ENCODE measurements around the gene FITM1.
A peak's percentile ranks its signal among the peaks of the same experiment; 100 is the strongest.

FITM1 gene

DNA sequence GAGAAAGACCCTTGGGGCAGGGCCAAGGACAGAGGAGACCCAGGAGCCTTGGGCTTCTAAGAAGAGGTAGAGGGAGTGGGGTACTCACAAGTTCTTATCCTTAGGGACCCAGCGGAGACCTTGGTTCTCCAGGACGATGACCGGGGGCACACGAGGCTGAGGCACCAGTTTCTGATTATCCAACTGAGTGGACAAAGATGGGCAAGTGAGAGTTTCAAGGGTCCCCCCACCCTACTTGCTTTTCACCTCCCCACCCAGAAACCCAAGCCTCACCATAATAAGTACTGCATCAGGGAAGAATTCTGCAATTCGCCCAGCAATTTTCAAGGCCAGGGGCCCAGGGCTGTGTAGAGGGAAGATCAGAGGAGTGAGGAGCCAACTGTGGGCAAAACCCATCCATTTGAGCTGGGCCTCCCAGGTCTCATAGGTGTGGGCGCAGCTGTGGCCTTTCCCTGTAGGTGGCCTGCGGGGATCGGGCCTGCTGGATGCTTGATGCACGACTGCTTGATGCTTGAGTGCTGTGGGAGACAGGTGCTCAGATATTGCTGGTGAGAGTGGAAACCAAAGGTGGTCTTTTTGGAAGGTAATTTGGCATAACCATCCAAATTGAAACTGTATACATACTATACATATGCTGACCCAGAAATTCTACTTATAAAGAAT is 8.9 kb downstream of the FITM1 start:
- DNase-seq (ENCODE audit: low read depth, low spot score) = no peak

DNA sequence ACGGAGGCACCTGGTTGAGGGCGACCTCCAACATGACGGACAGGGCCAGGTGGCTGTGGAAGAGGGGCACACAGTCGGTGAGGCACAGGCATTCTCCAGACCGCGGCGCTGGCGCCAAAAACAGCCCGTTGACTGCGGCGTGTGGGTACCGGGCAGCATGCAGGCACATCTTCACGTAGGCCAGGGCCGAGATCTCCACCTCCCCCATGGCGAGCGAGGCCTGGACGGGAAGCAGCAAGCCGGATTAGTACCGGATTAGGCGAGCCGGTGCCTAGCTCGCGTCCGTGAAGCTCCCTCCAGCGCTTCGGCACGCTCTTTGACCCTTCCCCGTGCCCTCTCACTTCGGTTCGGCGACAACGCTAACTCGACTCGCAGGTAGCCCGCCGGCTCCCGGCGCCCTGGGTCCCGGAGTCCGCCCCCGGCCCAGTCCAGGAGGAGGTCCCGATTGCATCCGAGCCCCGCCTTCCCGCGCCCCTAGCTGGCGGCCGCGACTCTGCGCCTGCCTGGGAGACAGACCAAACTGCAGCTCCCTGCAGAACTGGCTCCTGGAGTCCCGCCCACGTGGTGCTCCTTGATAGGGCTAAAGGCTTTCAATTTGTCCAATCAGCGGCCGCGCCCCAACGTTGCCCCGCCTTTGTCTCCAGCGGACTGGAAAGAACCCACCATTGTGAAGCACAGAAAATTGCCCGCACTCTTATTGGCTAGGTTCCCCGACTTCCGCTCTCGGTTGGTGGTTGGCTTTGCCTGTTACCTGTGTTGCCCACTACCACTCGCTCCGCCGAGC is 10.8 kb downstream of the FITM1 start, which contains the start of gene EMC9:
Gene EMC9, minus strand, starts transcription at position 495 of the 784 bp plus-strand sequence. Its CDS starts 287 bp downstream, at position 208.
- DNase-seq (ENCODE audit: low read depth, low spot score) = peak; percentile 100

DNA sequence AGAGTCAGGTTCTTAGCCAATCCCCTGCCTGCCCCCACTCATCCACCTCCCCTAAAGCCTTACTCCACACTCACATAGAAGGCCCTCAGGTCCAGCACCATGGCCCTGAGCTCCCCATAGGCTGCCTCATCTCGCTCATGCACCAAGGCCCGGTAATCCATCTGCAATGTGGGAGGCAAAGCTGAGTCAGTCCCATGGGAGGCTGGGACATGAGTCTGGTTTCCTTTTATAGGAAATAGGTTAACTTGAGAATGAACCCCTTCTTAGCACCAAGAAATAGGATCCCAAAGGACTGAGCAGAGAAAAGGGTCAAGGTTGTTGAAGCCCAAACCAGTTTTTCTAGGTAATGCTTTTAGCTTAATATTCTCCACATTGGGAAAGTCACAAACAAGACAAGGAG is 13.1 kb downstream of the FITM1 start:
- no peak for DNase-seq (ENCODE audit: low read depth, low spot score)

DNA sequence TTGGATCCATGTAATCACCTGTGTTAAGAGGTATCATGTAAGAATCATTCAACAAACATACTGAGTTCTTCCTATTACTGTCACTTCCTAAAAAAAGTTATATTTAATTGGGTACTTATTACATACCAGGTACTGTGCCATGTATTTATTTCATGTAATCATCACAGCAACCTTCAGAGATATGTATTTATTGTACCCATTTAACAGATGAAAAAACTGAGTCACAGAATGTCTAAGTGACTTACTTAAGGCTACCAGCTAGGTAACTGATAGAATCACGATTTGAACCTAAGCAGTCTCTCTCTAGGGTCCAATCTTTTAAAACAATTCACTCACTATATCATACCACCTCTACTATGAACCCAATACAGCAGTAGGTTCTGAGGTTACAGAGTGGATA is 14.0 kb downstream of the FITM1 start:
- DNase-seq (ENCODE audit: low read depth, low spot score) = no peak

DNA sequence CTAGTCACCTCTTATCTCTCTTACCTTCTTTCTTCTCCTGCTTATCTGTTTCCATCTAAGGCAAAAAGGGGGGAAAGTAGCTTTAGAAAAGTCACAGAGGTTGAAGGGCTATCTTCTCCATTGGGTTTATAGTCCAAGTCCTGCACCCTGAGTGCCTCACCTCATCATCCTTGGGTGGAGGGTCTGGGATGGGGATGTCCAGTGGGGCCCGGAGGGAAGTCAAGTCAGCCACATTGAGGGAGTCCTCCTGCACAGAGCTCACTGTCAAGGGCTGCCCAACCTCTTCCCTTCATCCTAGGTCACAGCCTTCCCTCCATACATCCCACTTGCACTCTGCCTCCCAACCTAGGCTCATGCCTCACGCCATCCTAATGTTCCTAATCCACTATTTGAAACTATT is 14.8 kb downstream of the FITM1 start:
- no peak for DNase-seq (ENCODE audit: low read depth, low spot score)

DNA sequence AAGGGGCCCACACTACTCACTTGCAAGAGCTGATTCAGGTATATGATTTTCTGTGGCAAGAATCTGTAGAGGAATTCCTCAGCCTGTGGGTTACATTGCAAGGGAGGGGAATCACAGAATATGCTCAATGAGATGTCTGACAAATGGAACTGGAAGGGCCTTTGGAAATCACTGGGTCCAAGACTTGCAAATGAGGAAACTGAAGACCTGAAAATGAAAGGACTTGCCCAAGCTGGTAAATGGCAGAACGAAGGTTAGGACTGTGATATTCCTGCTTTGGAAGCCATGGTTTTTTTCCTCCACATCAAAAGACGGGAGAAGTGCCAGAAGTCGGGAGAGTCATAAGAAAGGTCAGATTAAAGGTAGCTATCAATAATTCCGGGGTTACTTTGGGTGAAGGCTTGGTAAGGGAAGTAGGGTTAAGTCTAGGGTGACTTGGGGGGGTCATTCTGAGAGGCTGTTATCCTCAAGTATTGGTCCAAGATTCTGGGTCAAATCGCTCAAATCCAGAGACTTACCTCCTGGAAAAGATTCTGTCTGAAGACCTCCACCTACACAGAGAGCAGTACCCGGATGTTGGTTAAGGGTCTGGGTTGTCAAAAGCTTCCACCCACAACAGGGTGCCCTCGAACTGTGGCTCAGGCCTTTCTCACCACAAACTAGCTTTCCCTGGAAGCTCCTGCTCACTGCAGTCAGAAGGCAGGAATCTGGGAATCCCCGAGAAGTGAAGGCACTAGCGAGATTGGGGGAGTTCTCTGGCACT is 15.4 kb downstream of the FITM1 start:
- peak; percentile 68 for DNase-seq (ENCODE audit: low read depth, low spot score)

DNA sequence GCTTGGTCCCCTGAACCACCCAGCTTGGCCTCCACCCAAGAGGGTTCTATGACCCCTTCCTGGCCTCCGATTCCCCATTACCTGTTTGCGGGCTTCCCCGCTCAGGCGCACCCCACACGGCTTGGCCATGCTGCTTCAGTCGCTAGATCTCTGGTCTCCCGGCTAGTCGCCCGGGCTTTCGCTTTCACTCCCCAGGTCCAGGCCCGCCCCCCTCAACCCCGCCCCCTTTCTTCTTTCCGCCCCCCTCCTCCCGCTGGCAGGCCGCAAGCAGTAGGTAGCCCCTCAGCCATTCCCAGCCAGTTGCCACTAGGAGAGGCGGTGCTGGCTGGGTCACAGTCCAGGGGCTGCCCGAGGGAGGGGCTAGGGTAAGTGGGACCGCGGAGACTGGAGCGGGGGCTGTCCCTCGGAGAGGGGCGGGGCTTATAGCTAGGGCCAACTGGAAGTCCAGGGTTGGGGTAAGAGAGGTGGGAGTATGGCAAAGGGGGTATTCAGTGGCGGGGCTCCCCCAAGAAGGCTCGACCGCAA is 16.1 kb downstream of the FITM1 start, which contains the start of gene PSME2:
Gene PSME2, minus strand, starts transcription at position 158 of the 525 bp plus-strand sequence. Its CDS starts 29 bp downstream, at position 129.
- DNase-seq (ENCODE audit: low read depth, low spot score) = peak; percentile 98

DNA sequence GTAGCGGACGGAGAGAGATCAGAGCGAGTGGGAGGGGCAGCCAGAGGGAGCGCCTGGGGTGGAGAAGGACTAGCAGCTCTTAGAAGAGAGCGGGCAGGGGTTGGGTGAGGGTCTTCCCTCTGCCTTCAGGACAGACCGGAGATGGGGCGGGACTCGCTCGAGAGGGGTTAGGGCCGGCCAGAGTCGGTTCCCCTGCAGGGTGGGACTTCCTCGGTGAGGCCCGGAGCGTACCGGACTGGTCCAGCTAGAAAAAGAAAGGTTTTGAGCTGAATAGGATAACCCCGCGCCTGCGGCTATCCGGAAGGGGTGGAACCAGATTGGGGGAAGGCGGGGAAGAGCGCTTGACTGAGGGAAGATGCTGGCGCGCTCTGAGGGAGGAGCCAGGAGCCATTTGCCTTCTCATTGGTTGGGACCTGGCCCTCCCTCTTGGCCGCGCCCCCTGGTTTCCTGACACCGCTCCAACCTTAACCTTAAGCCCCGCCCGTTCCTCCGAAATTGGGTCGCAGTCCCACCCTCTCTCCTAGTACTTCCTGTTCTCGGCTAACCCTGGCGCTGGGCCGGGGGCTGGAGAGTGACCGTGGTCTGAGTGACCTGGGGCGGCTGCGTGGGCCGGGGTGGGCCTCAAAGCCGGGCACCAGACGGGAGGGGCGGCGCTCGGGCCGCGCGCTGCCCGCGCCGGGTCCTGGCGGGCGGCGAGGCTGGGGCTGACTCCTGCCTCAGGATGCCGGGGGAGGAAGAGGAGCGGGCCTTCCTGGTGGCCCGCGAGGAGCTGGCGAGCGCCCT is 16.7 kb downstream of the FITM1 start, which contains the start of gene RNF31:
Gene RNF31, plus strand, starts transcription at position 521 of the 783 bp plus-strand sequence. Its CDS starts 201 bp downstream, at position 722.
- peak; percentile 99 for DNase-seq (ENCODE audit: low read depth, low spot score)

DNA sequence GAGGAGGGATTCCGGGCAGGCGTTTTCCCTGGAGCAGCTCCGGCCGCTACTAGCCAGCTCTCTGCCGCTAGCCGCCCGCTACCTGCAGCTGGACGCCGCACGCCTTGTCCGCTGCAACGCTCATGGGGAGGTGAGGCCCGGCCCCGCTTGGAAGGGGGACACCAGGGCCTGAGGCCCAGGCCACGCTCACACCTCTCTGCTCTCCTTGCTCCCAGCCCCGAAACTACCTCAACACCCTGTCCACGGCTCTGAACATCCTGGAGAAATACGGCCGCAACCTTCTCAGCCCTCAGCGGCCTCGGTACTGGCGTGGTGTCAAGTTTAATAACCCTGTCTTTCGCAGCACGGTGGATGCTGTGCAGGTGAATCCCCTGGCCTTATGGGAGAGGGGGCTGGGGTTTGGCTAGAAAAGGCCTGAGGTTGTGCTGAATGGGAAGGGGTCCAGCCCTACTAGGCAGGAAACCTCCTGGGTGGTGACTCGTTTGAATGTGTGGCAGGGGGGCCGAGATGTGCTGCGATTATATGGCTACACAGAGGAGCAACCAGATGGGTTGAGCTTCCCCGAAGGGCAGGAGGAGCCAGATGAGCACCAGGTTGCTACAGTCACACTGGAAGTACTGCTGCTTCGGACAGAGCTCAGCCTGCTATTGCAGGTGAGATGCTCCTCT is 17.4 kb downstream of the FITM1 start:
- DNase-seq (ENCODE audit: low read depth, low spot score) = no peak

DNA sequence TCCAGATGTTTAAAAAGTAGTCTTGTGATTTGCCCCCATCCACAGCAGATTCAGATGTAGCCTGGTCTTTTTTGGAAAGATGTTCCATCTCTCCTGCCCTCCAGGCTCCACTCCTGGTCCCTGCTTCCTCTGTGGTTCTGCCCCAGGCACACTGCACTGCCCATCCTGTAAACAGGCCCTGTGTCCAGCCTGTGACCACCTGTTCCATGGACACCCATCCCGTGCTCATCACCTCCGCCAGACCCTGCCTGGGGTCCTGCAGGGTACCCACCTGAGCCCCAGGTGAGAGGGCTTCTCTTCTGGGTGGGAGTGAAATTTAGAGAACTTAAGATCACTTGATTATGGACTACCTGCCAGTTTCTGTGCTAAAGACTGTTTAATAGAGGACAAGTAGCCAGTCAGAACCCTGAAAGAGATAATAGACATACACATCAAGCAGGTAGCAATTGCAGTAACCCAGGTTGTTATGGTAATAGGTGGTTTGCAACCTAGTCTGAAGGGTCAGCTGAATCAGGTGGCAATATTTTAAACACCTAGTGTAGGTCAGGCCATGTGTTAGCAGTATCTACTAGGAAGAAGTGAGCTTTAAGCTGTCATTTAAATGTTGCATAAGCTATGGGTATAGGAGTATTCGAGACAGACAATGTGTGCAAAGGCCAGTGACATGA is 19.0 kb downstream of the FITM1 start:
- DNase-seq (ENCODE audit: low read depth, low spot score) = no peak

DNA sequence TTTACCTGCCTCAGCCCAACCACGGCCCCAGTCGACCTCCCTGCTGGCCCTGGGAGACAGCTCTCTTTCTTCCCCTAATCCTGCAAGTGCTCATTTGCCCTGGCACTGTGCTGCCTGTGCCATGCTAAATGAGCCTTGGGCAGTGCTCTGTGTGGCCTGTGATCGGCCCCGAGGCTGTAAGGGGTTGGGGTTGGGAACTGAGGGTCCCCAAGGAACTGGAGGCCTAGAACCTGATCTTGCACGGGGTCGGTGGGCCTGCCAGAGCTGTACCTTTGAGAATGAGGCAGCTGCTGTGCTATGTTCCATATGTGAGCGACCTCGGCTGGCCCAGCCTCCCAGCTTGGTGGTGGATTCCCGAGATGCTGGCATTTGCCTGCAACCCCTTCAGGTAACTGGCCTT is 19.6 kb downstream of the FITM1 start:
- no peak for DNase-seq (ENCODE audit: low read depth, low spot score)

DNA sequence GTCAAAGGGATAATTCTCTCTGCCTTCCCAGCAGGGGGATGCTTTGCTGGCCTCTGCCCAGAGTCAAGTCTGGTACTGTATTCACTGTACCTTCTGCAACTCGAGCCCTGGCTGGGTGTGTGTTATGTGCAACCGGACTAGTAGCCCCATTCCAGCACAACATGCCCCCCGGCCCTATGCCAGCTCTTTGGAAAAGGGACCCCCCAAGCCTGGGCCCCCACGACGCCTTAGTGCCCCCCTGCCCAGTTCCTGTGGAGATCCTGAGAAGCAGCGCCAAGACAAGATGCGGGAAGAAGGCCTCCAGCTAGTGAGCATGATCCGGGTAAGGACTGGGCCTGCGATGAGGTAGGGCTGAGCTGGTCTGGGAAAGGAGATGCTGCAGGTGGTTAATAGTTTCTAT is 20.1 kb downstream of the FITM1 start:
- no peak for DNase-seq (ENCODE audit: low read depth, low spot score)

DNA sequence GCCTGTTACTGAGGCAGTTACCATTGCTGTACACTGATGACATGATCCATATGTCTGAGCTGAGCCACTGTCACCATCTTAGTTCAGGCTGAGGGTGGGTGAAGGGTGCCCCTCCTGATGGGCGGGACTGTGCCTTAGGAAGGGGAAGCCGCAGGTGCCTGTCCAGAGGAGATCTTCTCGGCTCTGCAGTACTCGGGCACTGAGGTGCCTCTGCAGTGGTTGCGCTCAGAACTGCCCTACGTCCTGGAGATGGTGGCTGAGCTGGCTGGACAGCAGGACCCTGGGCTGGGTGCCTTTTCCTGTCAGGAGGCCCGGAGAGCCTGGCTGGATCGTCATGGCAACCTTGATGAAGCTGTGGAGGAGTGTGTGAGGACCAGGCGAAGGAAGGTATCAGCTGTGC is 20.5 kb downstream of the FITM1 start:
- no peak for DNase-seq (ENCODE audit: low read depth, low spot score)

DNA sequence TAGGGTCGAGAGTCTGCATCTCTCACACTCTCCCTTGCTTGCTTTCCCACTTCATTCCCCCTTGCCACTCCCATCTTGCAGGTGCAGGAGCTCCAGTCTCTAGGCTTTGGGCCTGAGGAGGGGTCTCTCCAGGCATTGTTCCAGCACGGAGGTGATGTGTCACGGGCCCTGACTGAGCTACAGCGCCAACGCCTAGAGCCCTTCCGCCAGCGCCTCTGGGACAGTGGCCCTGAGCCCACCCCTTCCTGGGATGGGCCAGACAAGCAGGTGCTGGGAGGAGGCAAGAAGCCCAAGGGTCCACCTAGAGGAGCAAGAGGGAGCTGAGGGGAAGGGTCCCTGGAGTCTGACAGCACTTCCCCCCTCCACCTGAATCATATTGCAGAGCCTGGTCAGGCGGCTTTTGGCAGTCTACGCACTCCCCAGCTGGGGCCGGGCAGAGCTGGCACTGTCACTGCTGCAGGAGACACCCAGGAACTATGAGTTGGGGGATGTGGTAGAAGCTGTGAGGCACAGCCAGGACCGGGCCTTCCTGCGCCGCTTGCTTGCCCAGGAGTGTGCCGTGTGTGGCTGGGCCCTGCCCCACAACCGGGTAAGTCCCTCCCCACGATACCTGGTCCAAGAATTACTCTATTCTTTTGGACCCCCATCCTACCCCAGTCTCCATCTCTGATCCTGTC is 21.1 kb downstream of the FITM1 start:
- DNase-seq (ENCODE audit: low read depth, low spot score) = no peak

DNA sequence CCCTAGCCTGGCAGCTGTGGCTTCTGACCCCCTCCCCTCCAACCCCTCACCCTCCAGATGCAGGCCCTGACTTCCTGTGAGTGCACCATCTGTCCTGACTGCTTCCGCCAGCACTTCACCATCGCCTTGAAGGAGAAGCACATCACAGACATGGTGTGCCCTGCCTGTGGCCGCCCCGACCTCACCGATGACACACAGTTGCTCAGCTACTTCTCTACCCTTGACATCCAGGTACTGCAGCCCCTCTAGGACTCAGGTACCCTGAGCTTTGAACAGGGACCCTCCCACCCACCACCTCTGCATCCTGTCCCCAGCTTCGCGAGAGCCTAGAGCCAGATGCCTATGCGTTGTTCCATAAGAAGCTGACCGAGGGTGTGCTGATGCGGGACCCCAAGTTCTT is 24.6 kb downstream of the FITM1 start:
- DNase-seq (ENCODE audit: low read depth, low spot score) = no peak

DNA sequence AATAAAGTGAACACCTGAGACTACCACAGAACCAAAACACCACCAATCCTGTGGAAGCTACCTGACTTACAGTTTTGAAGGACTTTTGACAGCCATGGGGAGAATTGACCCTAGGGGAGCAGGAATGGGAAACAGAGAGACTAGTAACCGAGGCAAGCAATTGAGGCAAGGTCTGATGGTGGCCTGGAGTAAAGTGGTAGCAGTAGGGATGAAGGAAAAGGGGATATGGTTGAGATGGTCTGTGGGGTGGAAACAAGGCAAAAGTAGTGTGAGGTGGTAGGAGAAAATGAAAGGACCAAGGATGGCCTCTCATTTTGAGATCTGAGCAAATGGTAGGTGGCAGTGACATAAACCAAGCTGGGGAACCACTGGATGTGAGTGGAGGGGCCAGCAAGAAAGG is 26.4 kb downstream of the FITM1 start:
- DNase-seq (ENCODE audit: low read depth, low spot score) = no peak

DNA sequence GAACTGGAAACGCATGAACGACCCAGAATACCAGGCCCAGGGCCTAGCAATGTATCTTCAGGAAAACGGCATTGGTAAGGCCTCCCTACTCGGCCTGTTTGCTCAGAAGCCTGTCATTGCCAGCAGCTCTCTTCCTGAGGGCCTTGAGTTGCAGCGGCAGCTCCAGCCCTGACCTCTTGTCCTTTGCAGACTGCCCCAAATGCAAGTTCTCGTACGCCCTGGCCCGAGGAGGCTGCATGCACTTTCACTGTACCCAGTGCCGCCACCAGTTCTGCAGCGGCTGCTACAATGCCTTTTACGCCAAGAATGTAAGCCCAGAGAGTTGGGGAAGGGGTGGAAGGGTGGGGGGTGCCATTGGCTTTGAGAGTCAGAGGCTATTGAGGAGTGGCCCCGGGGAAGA is 26.9 kb downstream of the FITM1 start:
- no peak for DNase-seq (ENCODE audit: low read depth, low spot score)

DNA sequence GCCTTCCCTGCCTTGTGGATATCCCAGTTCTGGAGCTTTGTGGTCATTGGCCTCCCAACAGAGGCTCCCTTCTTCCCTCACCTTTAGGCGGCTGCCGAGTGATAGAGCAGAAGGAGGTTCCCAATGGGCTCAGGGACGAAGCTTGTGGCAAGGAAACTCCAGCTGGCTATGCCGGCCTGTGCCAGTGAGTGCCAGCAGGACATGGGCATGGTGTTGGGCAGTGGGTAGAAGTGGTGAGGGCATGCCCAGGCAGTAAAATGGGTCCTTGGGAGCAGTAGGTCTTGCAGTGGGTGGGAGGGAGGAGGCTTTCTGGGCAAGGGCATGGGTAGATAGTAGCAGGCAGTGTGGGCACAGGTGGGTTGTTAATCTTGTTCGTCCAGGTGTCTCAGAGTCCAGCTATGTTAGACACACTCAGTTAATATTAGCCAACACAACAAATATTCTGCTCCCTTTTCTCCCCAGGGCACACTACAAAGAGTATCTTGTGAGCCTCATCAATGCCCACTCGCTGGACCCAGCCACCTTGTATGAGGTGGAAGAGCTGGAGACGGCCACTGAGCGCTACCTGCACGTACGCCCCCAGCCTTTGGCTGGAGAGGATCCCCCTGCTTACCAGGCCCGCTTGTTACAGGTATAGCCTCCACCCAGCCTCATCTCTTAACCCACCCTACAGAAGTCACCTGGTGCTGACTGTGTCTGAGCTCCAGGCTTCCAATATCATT is 29.5 kb downstream of the FITM1 start:
- DNase-seq (ENCODE audit: low read depth, low spot score) = no peak

DNA sequence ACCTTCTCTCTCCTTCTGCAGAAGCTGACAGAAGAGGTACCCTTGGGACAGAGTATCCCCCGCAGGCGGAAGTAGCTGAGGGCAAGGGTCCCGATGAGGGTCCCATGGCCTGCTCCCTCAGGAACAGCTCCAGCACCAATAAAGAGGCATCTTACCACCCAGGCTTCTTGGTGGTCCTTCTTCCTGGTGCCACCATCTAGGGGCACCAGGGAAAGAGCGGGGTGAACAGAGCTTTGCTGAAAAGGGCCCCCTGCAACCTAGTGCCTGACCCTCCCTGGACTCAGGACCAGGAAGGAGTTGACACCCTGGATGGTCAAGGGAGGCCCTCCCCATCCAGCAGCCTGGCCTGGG is 30.0 kb downstream of the FITM1 start:
- no peak for DNase-seq (ENCODE audit: low read depth, low spot score)

Measured in ELF-1 (cell line).